Measurements from ENCODE around the gene PARPBP.
A peak's percentile ranks its signal among the peaks of the same experiment; 100 is the strongest.
"Not testable (repeated sequence)": the region's sequence is repeated elsewhere in the genome, so short reads cannot be mapped to it uniquely, and the experiment has no call there.

Gene PARPBP
- 2.2 to 2.8 (median 2.3) reads per million in 3 donors for total RNA-seq

- peaks cover 8% of the 10 kb centered on the region for H3K4me1 ChIP-seq (ENCODE audit: control insufficient read depth, insufficient read depth, low read length, poor library complexity, severe bottlenecking)
- peak within 1 kb of the TSS; percentile 91 for H3K4me3 ChIP-seq (ENCODE audit: insufficient read depth, low read depth, low read length, poor library complexity, severe bottlenecking)
- peak; percentile 78 to 87 (median 86) for DNase-seq
- peak within 1 kb of the TSS; percentile 84 for H3K27ac ChIP-seq (ENCODE audit: insufficient read depth, low read length, poor library complexity, severe bottlenecking)
- H3K9me3 ChIP-seq (ENCODE audit: control insufficient read depth, low read length), result no peaks in the 10 kb centered on the region
- H3K36me3 ChIP-seq (ENCODE audit: control insufficient read depth, insufficient read depth, low read length), result peaks cover 7% of the 10 kb centered on the region
- no peaks in the 10 kb centered on the region for H3K27me3 ChIP-seq (replicated peaks; ENCODE audit: control insufficient read depth, insufficient read depth, low read length, poor library complexity, severe bottlenecking)
Observed at GRCh38 chr12:102119674-102120563, at the start of gene PARPBP, which contains the start of gene NUP37. Gene PARPBP (plus strand): TSS chr12:102120183. CDS start chr12:102123889, 3,706 bp downstream. Gene NUP37 (minus strand): TSS chr12:102120114. CDS start chr12:102118518, 1,596 bp downstream.

- not testable (repeated sequence) for H3K27ac ChIP-seq (ENCODE audit: insufficient read depth, low read length, poor library complexity, severe bottlenecking); H3K36me3 ChIP-seq (ENCODE audit: control insufficient read depth, insufficient read depth, low read length); DNase-seq; H3K4me3 ChIP-seq (ENCODE audit: insufficient read depth, low read depth, low read length, poor library complexity, severe bottlenecking); H3K4me1 ChIP-seq (ENCODE audit: control insufficient read depth, insufficient read depth, low read length, poor library complexity, severe bottlenecking); H3K9me3 ChIP-seq (ENCODE audit: control insufficient read depth, low read length); H3K27me3 ChIP-seq (replicated peaks; ENCODE audit: control insufficient read depth, insufficient read depth, low read length, poor library complexity, severe bottlenecking)
Observed at GRCh38 chr12:102072092-102072491, 47.9 kb upstream of the PARPBP start.

- H3K27ac ChIP-seq (ENCODE audit: insufficient read depth, low read length, poor library complexity, severe bottlenecking), result no peak overlapping the region
- no peaks in the 10 kb centered on the region for H3K27me3 ChIP-seq (replicated peaks; ENCODE audit: control insufficient read depth, insufficient read depth, low read length, poor library complexity, severe bottlenecking)
- H3K4me1 ChIP-seq (ENCODE audit: control insufficient read depth, insufficient read depth, low read length, poor library complexity, severe bottlenecking), result no peaks in the 10 kb centered on the region
- H3K9me3 ChIP-seq (ENCODE audit: control insufficient read depth, low read length), result no peaks in the 10 kb centered on the region
- H3K4me3 ChIP-seq (ENCODE audit: insufficient read depth, low read depth, low read length, poor library complexity, severe bottlenecking), result no peak overlapping the region
- H3K36me3 ChIP-seq (ENCODE audit: control insufficient read depth, insufficient read depth, low read length), result peaks cover 20% of the 10 kb centered on the region
- no peak for DNase-seq
Observed at GRCh38 chr12:102080842-102081241, 39.1 kb upstream of the PARPBP start.

- H3K27me3 ChIP-seq (replicated peaks; ENCODE audit: control insufficient read depth, insufficient read depth, low read length, poor library complexity, severe bottlenecking); DNase-seq; H3K9me3 ChIP-seq (ENCODE audit: control insufficient read depth, low read length); H3K4me3 ChIP-seq (ENCODE audit: insufficient read depth, low read depth, low read length, poor library complexity, severe bottlenecking); H3K36me3 ChIP-seq (ENCODE audit: control insufficient read depth, insufficient read depth, low read length); H3K27ac ChIP-seq (ENCODE audit: insufficient read depth, low read length, poor library complexity, severe bottlenecking); H3K4me1 ChIP-seq (ENCODE audit: control insufficient read depth, insufficient read depth, low read length, poor library complexity, severe bottlenecking): not testable (repeated sequence)
Observed at GRCh38 chr12:102089228-102089835, 30.7 kb upstream of the PARPBP start.

GRCh38 chr12:102093319-102093718 is 26.7 kb upstream of the PARPBP start:
- DNase-seq, result no peak
- no peaks in the 10 kb centered on the region for H3K27me3 ChIP-seq (replicated peaks; ENCODE audit: control insufficient read depth, insufficient read depth, low read length, poor library complexity, severe bottlenecking)
- no peaks in the 10 kb centered on the region for H3K4me1 ChIP-seq (ENCODE audit: control insufficient read depth, insufficient read depth, low read length, poor library complexity, severe bottlenecking)
- no peaks in the 10 kb centered on the region for H3K9me3 ChIP-seq (ENCODE audit: control insufficient read depth, low read length)
- H3K27ac ChIP-seq (ENCODE audit: insufficient read depth, low read length, poor library complexity, severe bottlenecking), result no peak overlapping the region
- no peak overlapping the region for H3K4me3 ChIP-seq (ENCODE audit: insufficient read depth, low read depth, low read length, poor library complexity, severe bottlenecking)
- H3K36me3 ChIP-seq (ENCODE audit: control insufficient read depth, insufficient read depth, low read length), result peaks cover 11% of the 10 kb centered on the region

- no peaks in the 10 kb centered on the region for H3K9me3 ChIP-seq (ENCODE audit: control insufficient read depth, low read length)
- no peak overlapping the region for H3K27ac ChIP-seq (ENCODE audit: insufficient read depth, low read length, poor library complexity, severe bottlenecking)
- no peak for DNase-seq
- peaks cover 14% of the 10 kb centered on the region for H3K36me3 ChIP-seq (ENCODE audit: control insufficient read depth, insufficient read depth, low read length)
- H3K4me3 ChIP-seq (ENCODE audit: insufficient read depth, low read depth, low read length, poor library complexity, severe bottlenecking), result no peak overlapping the region
- no peaks in the 10 kb centered on the region for H3K4me1 ChIP-seq (ENCODE audit: control insufficient read depth, insufficient read depth, low read length, poor library complexity, severe bottlenecking)
- H3K27me3 ChIP-seq (replicated peaks; ENCODE audit: control insufficient read depth, insufficient read depth, low read length, poor library complexity, severe bottlenecking), result no peaks in the 10 kb centered on the region
Observed at GRCh38 chr12:102095677-102096263, 24.2 kb upstream of the PARPBP start.

GRCh38 chr12:102096855-102097254 is 23.1 kb upstream of the PARPBP start:
- no peaks in the 10 kb centered on the region for H3K4me1 ChIP-seq (ENCODE audit: control insufficient read depth, insufficient read depth, low read length, poor library complexity, severe bottlenecking)
- no peak overlapping the region for H3K27ac ChIP-seq (ENCODE audit: insufficient read depth, low read length, poor library complexity, severe bottlenecking)
- no peak for DNase-seq
- H3K36me3 ChIP-seq (ENCODE audit: control insufficient read depth, insufficient read depth, low read length), result peaks cover 14% of the 10 kb centered on the region
- no peaks in the 10 kb centered on the region for H3K9me3 ChIP-seq (ENCODE audit: control insufficient read depth, low read length)
- no peaks in the 10 kb centered on the region for H3K27me3 ChIP-seq (replicated peaks; ENCODE audit: control insufficient read depth, insufficient read depth, low read length, poor library complexity, severe bottlenecking)
- H3K4me3 ChIP-seq (ENCODE audit: insufficient read depth, low read depth, low read length, poor library complexity, severe bottlenecking), result no peak overlapping the region

GRCh38 chr12:102106905-102107304 is 13.1 kb upstream of the PARPBP start:
- no peak for DNase-seq
- Histone ChIP-seq H3K27me3 (replicated peaks; ENCODE audit: control insufficient read depth, insufficient read depth, low read length, poor library complexity, severe bottlenecking) (no peaks in the 10 kb centered on the region), H3K4me3 (ENCODE audit: insufficient read depth, low read depth, low read length, poor library complexity, severe bottlenecking) (no peak overlapping the region), H3K9me3 (ENCODE audit: control insufficient read depth, low read length) (no peaks in the 10 kb centered on the region), H3K27ac (ENCODE audit: insufficient read depth, low read length, poor library complexity, severe bottlenecking) (no peak overlapping the region), H3K36me3 (ENCODE audit: control insufficient read depth, insufficient read depth, low read length) (peaks cover 11% of the 10 kb centered on the region), H3K4me1 (ENCODE audit: control insufficient read depth, insufficient read depth, low read length, poor library complexity, severe bottlenecking) (no peaks in the 10 kb centered on the region)

- no peaks in the 10 kb centered on the region for H3K4me1 ChIP-seq (ENCODE audit: control insufficient read depth, insufficient read depth, low read length, poor library complexity, severe bottlenecking)
- H3K4me3 ChIP-seq (ENCODE audit: insufficient read depth, low read depth, low read length, poor library complexity, severe bottlenecking), result no peak overlapping the region
- no peak for DNase-seq
- H3K27ac ChIP-seq (ENCODE audit: insufficient read depth, low read length, poor library complexity, severe bottlenecking), result no peak overlapping the region
- peaks cover 11% of the 10 kb centered on the region for H3K36me3 ChIP-seq (ENCODE audit: control insufficient read depth, insufficient read depth, low read length)
- H3K9me3 ChIP-seq (ENCODE audit: control insufficient read depth, low read length), result no peaks in the 10 kb centered on the region
- no peaks in the 10 kb centered on the region for H3K27me3 ChIP-seq (replicated peaks; ENCODE audit: control insufficient read depth, insufficient read depth, low read length, poor library complexity, severe bottlenecking)
Observed at GRCh38 chr12:102107970-102108369, 12.0 kb upstream of the PARPBP start.

GRCh38 chr12:102110782-102111181 is 9.2 kb upstream of the PARPBP start:
- H3K4me3 ChIP-seq (ENCODE audit: insufficient read depth, low read depth, low read length, poor library complexity, severe bottlenecking), result no peak overlapping the region

More at GRCh38 chr12:102110782-102111181, 9.2 kb upstream of the PARPBP start:
- Histone ChIP-seq H3K9me3 (ENCODE audit: control insufficient read depth, low read length) (no peaks in the 10 kb centered on the region), H3K36me3 (ENCODE audit: control insufficient read depth, insufficient read depth, low read length) (peaks cover 19% of the 10 kb centered on the region), H3K4me1 (ENCODE audit: control insufficient read depth, insufficient read depth, low read length, poor library complexity, severe bottlenecking) (no peaks in the 10 kb centered on the region), H3K27me3 (replicated peaks; ENCODE audit: control insufficient read depth, insufficient read depth, low read length, poor library complexity, severe bottlenecking) (no peaks in the 10 kb centered on the region), H3K27ac (ENCODE audit: insufficient read depth, low read length, poor library complexity, severe bottlenecking) (no peak overlapping the region)
- no peak for DNase-seq

Data from effector memory CD4-positive, alpha-beta T cell (primary cell).